PC-3 (cell line): ENCODE results near the gene WDR45. TPM values are rescaled to one million over a fixed set of nuclear protein-coding genes. Genes with fewer than 3 reads are reported as not detected.

Experiments used
- ATAC-seq: fragments of 200-7000 bp; cut with Tn5 transposase; 2 replicates; pipeline ENCODE4 v1.9.1; 2020; ENCODE audit warnings: mild to moderate bottlenecking, moderate library complexity
- BruUV-seq: library from RNA; stranded (reverse); fragments of 400-500 nt; replicated peaks from 2 replicates; lab custom pipeline; 2021; lab: Mats Ljungman, UMichigan
- CTCF ChIA-PET: fragments of 300-600 bp; sonication (Branson Sonifier 250); formaldehyde crosslinking; loops from one replicate; lab custom pipeline; 2022; ENCODE audit warnings: antibody characterized with exemption; lab: Charles Lee
- POLR2A ChIA-PET: fragments of 300-600 bp; sonication (Branson Sonifier 250); formaldehyde crosslinking; loops from one replicate; lab custom pipeline; 2022; ENCODE audit warnings: antibody characterized with exemption; ENCODE audit not compliant: unreplicated experiment; lab: Charles Lee
- DNase-seq: peaks from one replicate; pipeline ENCODE4 v3.0.0-alpha.2; 2015
- H2AFZ ChIP-seq: fragments of 300-600 bp; sonication (generic); 2 replicates; pipeline ENCODE4 v1.6.0; 2016; ENCODE audit warnings: antibody characterized with exemption, low read length
- H3F3A ChIP-seq: fragments of 300-600 bp; sonication (generic); one replicate; pipeline ENCODE4 v1.6.0; 2017; ENCODE audit warnings: antibody characterized with exemption, low read length, control low read depth, mild to moderate bottlenecking; ENCODE audit not compliant: unreplicated experiment
- H3K27ac ChIP-seq: fragments of 300-600 bp; sonication (generic); 2 replicates; pipeline ENCODE4 v1.5.1; 2016; ENCODE audit warnings: mild to moderate bottlenecking, low read length
- H3K27me3 ChIP-seq: fragments of 300-600 bp; sonication (generic); 2 replicates; pipeline ENCODE4 v1.6.1; 2016; ENCODE audit warnings: low read length, mixed read lengths
- H3K36me3 ChIP-seq: fragments of 300-600 bp; sonication (generic); 2 replicates; pipeline ENCODE4 v1.6.1; 2016; ENCODE audit warnings: low read depth, mixed run types, low read length, mixed read lengths
- H3K4me1 ChIP-seq: fragments of 300-600 bp; sonication (generic); 2 replicates; pipeline ENCODE4 v1.5.1; 2016; ENCODE audit warnings: low read length; ENCODE audit not compliant: insufficient read depth
- H3K4me2 ChIP-seq: fragments of 300-600 bp; sonication (generic); 2 replicates; pipeline ENCODE4 v1.6.0; 2016; ENCODE audit warnings: low read length
- H3K4me3 ChIP-seq: fragments of 300-600 bp; sonication (generic); 2 replicates; pipeline ENCODE4 v1.5.1; 2016; ENCODE audit warnings: mild to moderate bottlenecking, low read length, mixed read lengths
- H3K79me2 ChIP-seq: fragments of 300-600 bp; sonication (generic); 2 replicates; pipeline ENCODE4 v1.6.1; 2017; ENCODE audit warnings: low read length, mixed read lengths
- H3K9ac ChIP-seq: fragments of 300-600 bp; sonication (generic); 2 replicates; pipeline ENCODE4 v1.6.0; 2016; ENCODE audit warnings: mild to moderate bottlenecking, low read length
- H3K9me2 ChIP-seq: fragments of 300-600 bp; sonication (generic); replicated peaks from 2 replicates; pipeline ENCODE4 v1.6.1; 2016; ENCODE audit warnings: mixed run types, low read length, mixed read lengths
- H3K9me3 ChIP-seq: fragments of 300-600 bp; sonication (generic); 2 replicates; pipeline ENCODE4 v1.6.1; 2016; ENCODE audit warnings: low read length, mixed read lengths
- H4K20me1 ChIP-seq: fragments of 300-600 bp; sonication (generic); 2 replicates; pipeline ENCODE4 v1.6.1; 2016; ENCODE audit warnings: low read length, mixed read lengths
- EZH2 ChIP-seq: fragments of 300-600 bp; sonication (generic); IDR thresholded peaks from one replicate; pipeline ENCODE4 v1.6.1; 2017; ENCODE audit warnings: antibody characterized with exemption, mild to moderate bottlenecking, low read length; ENCODE audit not compliant: unreplicated experiment
- EZH2phosphoT487 ChIP-seq: fragments of 300-600 bp; sonication (generic); IDR thresholded peaks from 2 replicates; pipeline ENCODE4 v1.6.1; 2018; ENCODE audit warnings: mild to moderate bottlenecking, antibody characterized with exemption, low read length, borderline replicate concordance
- intact Hi-C: fragments of 100-400 bp; cut with micrococcal nuclease; formaldehyde crosslinking; loops from 2 replicates; pipeline ENCODE4 v1.9.0; 2023
- total RNA-seq: library from RNA; depleted of rRNA; stranded (reverse); fragments of >200 nt; gene quantifications from 2 replicates; pipeline ENCODE4 v1.2.3, GENCODE V29; 2014
- TF ChIP-seq, protein P1 (sequence below): fragments of 300-600 bp; sonication (generic); conservative IDR thresholded peaks from 2 replicates; pipeline ENCODE4 v1.5.1; 2017; ENCODE audit warnings: antibody characterized with exemption, low read depth, mild to moderate bottlenecking, low read length

WDR45 gene
- total RNA-seq, 1 experiment from 2014 or later, result 27.2 TPM

DNA sequence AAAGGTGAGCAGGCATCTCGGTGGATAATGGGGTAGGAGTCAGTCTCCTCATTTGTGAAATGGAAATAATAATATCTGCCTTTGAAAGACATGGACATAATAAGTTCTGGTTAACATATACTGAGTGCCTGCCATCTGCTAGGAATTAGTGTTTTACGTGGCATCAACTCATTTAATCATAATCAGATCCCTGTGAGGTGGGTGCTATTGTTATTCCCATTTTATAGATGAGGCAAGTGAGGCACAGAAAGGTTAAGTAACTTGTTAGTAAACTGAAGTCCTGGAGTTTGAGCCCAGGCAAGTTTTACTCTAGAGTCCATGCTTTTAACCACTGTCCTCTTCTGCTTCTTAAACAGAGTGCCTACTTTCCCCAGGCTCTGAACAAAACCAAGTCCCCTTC is 13.4 kb downstream of the WDR45 start:
- ChIA-PET CTCF (no interaction called here), POLR2A (no interaction called here)
- H3K4me2 ChIP-seq, result no peak overlapping the region
- H3K36me3 ChIP-seq, result no peaks in the 10 kb centered on the region
- TF ChIP-seq EZH2 (no peak), EZH2phosphoT487 (no peak)
- TF ChIP-seq, protein P1, sequence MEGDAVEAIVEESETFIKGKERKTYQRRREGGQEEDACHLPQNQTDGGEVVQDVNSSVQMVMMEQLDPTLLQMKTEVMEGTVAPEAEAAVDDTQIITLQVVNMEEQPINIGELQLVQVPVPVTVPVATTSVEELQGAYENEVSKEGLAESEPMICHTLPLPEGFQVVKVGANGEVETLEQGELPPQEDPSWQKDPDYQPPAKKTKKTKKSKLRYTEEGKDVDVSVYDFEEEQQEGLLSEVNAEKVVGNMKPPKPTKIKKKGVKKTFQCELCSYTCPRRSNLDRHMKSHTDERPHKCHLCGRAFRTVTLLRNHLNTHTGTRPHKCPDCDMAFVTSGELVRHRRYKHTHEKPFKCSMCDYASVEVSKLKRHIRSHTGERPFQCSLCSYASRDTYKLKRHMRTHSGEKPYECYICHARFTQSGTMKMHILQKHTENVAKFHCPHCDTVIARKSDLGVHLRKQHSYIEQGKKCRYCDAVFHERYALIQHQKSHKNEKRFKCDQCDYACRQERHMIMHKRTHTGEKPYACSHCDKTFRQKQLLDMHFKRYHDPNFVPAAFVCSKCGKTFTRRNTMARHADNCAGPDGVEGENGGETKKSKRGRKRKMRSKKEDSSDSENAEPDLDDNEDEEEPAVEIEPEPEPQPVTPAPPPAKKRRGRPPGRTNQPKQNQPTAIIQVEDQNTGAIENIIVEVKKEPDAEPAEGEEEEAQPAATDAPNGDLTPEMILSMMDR, result no peak
- no peaks in the 10 kb centered on the region for H3K9me3 ChIP-seq
- no TSS peak for BruUV-seq
- H3K9me2 ChIP-seq, result no peaks in the 10 kb centered on the region
- intact Hi-C loops, result no loop called here
- no peaks in the 10 kb centered on the region for H3F3A ChIP-seq
- no peaks in the 10 kb centered on the region for H3K79me2 ChIP-seq
- DNase-seq (no peak), ATAC-seq (no peak)
- no peaks in the 10 kb centered on the region for H3K4me1 ChIP-seq
- H4K20me1 ChIP-seq, result no peaks in the 10 kb centered on the region
- H3K9ac ChIP-seq, result no peak overlapping the region
- no peak overlapping the region for H3K4me3 ChIP-seq
- no peaks in the 10 kb centered on the region for H3K27me3 ChIP-seq
- no peak overlapping the region for H3K27ac ChIP-seq
- no peak overlapping the region for H2AFZ ChIP-seq

DNA sequence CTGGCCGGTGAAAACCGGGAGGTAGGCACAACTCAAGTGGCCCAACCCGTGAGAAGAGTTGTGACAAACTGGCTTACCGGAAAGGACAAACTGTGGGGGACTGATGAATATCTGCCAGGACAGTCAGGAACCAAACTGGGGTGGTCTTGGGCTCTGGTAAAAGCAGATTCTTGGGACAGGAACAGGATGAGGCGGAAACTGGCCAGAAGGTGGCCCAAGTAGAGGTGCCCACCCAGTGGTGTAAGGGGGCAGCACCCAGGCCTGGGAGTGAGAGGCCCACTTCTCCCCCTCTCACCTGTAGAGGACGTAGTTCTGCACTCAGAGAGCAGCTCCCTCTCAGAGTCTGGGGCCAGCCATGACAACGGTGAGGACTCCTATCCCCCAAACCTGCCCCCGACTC is 15.0 kb downstream of the WDR45 start:
- Histone ChIP-seq H3K27ac (no peak overlapping the region), H3K36me3 (no peaks in the 10 kb centered on the region), H3K9me2 (no peaks in the 10 kb centered on the region), H2AFZ (no peak overlapping the region), H3K4me1 (0 out of 2 replicates have a peak, but pooled peaks cover 2% of the 10 kb centered on the region), H3K79me2 (peaks cover 12% of the 10 kb centered on the region), H3K27me3 (no peaks in the 10 kb centered on the region), H3K4me2 (no peak overlapping the region), H3K9ac (no peak overlapping the region), H3K9me3 (no peaks in the 10 kb centered on the region), H4K20me1 (no peaks in the 10 kb centered on the region), H3K4me3 (no peak overlapping the region), H3F3A (no peaks in the 10 kb centered on the region)
- DNase-seq (no peak), ATAC-seq (no peak)
- POLR2A ChIA-PET, result no interaction called here
- CTCF ChIA-PET, result no interaction called here
- BruUV-seq, result no TSS peak
- TF ChIP-seq EZH2 (no peak), EZH2phosphoT487 (no peak)
- TF ChIP-seq, protein P1, result no peak
- intact Hi-C loops, result no loop called here

DNA sequence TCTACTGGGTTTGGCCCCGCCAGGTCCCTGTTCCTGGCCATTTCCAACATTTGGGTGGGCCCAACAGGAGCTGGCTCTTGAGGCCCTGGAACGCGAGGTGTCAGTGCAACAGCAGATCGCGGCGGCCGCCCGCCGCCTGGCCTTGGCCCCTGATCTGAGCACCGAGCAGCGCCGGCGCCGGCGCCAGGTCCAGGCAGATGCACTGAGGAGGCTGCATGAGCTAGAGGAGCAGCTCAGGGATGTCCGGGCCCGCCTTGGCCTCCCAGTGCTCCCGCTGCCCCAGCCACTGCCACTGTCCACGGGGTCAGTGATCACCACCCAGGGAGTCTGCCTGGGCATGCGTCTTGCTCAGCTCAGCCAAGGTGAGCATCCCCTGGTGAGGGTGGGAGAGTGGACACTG is 15.4 kb downstream of the WDR45 start:
- H3K79me2 ChIP-seq, result peaks cover 16% of the 10 kb centered on the region
- DNase-seq (no peak), ATAC-seq (no peak)
- H2AFZ ChIP-seq, result no peak overlapping the region
- H3K4me3 ChIP-seq, result no peak overlapping the region
- no peaks in the 10 kb centered on the region for H3K36me3 ChIP-seq
- H3K9ac ChIP-seq, result no peak overlapping the region
- H3K27ac ChIP-seq, result no peak overlapping the region
- intact Hi-C loops, result no loop called here
- no peaks in the 10 kb centered on the region for H3K9me2 ChIP-seq
- no peaks in the 10 kb centered on the region for H3K9me3 ChIP-seq
- H3K27me3 ChIP-seq, result no peaks in the 10 kb centered on the region
- H4K20me1 ChIP-seq, result no peaks in the 10 kb centered on the region
- BruUV-seq, result no TSS peak
- ChIA-PET POLR2A (no interaction called here), CTCF (no interaction called here)
- no peak overlapping the region for H3K4me2 ChIP-seq
- H3K4me1 ChIP-seq, result 0 out of 2 replicates have a peak, but pooled peaks cover 4% of the 10 kb centered on the region
- no peaks in the 10 kb centered on the region for H3F3A ChIP-seq
- TF ChIP-seq, protein P1, result no peak
- TF ChIP-seq EZH2 (no peak), EZH2phosphoT487 (no peak)
